HepG2 (cell line): ENCODE data around the gene SYT13. TPM values are rescaled to one million over a fixed set of nuclear protein-coding genes. Genes with fewer than 3 reads are reported as not detected.

Experiments
- ATAC-seq: fragments of 200-7000 bp; cut with Tn5 transposase; 3 replicates; pipeline ENCODE4 v1.9.1; 2020; ENCODE audit warnings: mild to moderate bottlenecking, moderate library complexity
- BruUV-seq: library from RNA; stranded (reverse); fragments of 400-500 nt; replicated peaks from 2 replicates; lab custom pipeline; 2021; lab: Mats Ljungman, UMichigan
- CTCF ChIA-PET: fragments of 300-600 bp; formaldehyde crosslinking; extraction: SDS; loops from one replicate; lab custom pipeline; 2021; ENCODE audit warnings: low total read pairs, inconsistent platforms, low intra/inter-chr PET ratio; lab: Yijun Ruan, JAX
- POLR2A ChIA-PET: fragments of 350-600 bp; sonication (Branson Sonifier 250); formaldehyde crosslinking; loops from one replicate; lab custom pipeline; 2020; ENCODE audit warnings: antibody characterized with exemption, inconsistent platforms; lab: Yijun Ruan, JAX
- DNase-seq: peaks from one replicate; pipeline ENCODE4 v3.0.0-alpha.2; 2015; ENCODE audit warnings: low spot score
- FAIRE-seq: peaks from 3 replicates; lab custom pipeline; 2011; peaks lifted over from hg19 to GRCh38; lab: Jason Lieb, UNC
- H2AFZ ChIP-seq: one replicate; pipeline ENCODE4 v1.6.1; 2011; ENCODE audit warnings: low read length, inconsistent platforms
- H3K27ac ChIP-seq: fragments of 300-600 bp; 3 replicates; pipeline ENCODE4 v1.8.0; 2011; ENCODE audit warnings: mixed run types, mild to moderate bottlenecking, mixed read lengths, low read length, inconsistent platforms; ENCODE audit not compliant: insufficient read depth; ENCODE audit errors: extremely low read length
- H3K27me3 ChIP-seq, 2 experiments: fragments of 200-600 bp in 1 of 2; 2 replicates in 1 of 2; 3 replicates in 1 of 2; pipeline versions ENCODE4 v1.6.0 to v1.8.0; 2011; ENCODE audit warnings: low read length in 2 of 2, mild to moderate bottlenecking in 2 of 2, moderate library complexity in 2 of 2, inconsistent platforms in 1 of 2; ENCODE audit not compliant: insufficient read depth in 2 of 2, control insufficient read depth in 1 of 2
- H3K36me3 ChIP-seq, 2 experiments: fragments of 200-600 bp in 1 of 2; replicated peaks in 1 of 2; 2 replicates in 1 of 2; 3 replicates in 1 of 2; pipeline versions ENCODE4 v1.5.1 to v1.8.0; 2011; ENCODE audit warnings: low read length in 2 of 2, inconsistent platforms in 1 of 2; ENCODE audit not compliant: insufficient read depth in 2 of 2, control insufficient read depth in 1 of 2
- H3K4me1 ChIP-seq: 2 replicates; pipeline ENCODE4 v1.5.1; 2012; ENCODE audit warnings: low read length, inconsistent platforms; ENCODE audit not compliant: insufficient read depth
- H3K4me2 ChIP-seq: 2 replicates; pipeline ENCODE4 v1.6.0; 2011; ENCODE audit warnings: low read depth, low read length, inconsistent platforms
- H3K4me3 ChIP-seq, 3 experiments: fragments of 200-600 bp in 1 of 3; sonication (generic), shearing (Covaris generic) in 1 of 3; replicated peaks in 1 of 3; 2 replicates each; pipeline ENCODE4 v1.5.1; 2011 to 2016; ENCODE audit warnings: low read length in 3 of 3, inconsistent platforms in 2 of 3, low read depth in 2 of 3, mild to moderate bottlenecking in 2 of 3, control low read depth in 1 of 3, mixed read lengths in 1 of 3; ENCODE audit not compliant: insufficient read depth in 1 of 3
- H3K79me2 ChIP-seq: one replicate; pipeline ENCODE4 v1.6.1; 2011; ENCODE audit warnings: low read length, inconsistent platforms; ENCODE audit not compliant: insufficient read depth
- H3K9ac ChIP-seq: 2 replicates; pipeline ENCODE4 v1.6.0; 2011; ENCODE audit warnings: mild to moderate bottlenecking, low read depth, low read length, inconsistent platforms; ENCODE audit not compliant: insufficient read depth
- H3K9me3 ChIP-seq: 2 replicates; pipeline ENCODE4 v1.5.1; 2012; ENCODE audit warnings: mild to moderate bottlenecking, low read length
- H4K20me1 ChIP-seq: 2 replicates; pipeline ENCODE4 v1.6.0; 2011; ENCODE audit warnings: inconsistent platforms, mild to moderate bottlenecking, low read length, moderate library complexity; ENCODE audit not compliant: insufficient read depth
- ARID5B ChIP-seq: IDR thresholded peaks from 2 replicates; pipeline ENCODE4 v1.4.0; 2020; ENCODE audit warnings: mild to moderate bottlenecking, missing genetic modification reagents
- CHCHD3 ChIP-seq: sonication (generic); formaldehyde crosslinking; IDR thresholded peaks from 2 replicates; pipeline ENCODE4 v1.8.0; 2022; ENCODE audit warnings: mild to moderate bottlenecking, missing genetic modification reagents, moderate library complexity
- KMT2B ChIP-seq: IDR thresholded peaks from 2 replicates; pipeline ENCODE4 v1.6.1; 2016; ENCODE audit warnings: missing genetic modification reagents, missing compliant biosample characterization
- NCOA5 ChIP-seq: sonication (generic); formaldehyde crosslinking; IDR thresholded peaks from 2 replicates; pipeline ENCODE4 v1.4.0; 2020; ENCODE audit warnings: missing genetic modification reagents
- NKX3-1 ChIP-seq: sonication (generic); formaldehyde crosslinking; IDR thresholded peaks from 2 replicates; pipeline ENCODE4 v1.5.0; 2020; ENCODE audit warnings: missing genetic modification reagents
- NONO ChIP-seq, 2 experiments: fragments of 450-650 bp in 1 of 2; sonication (generic) in 1 of 2; formaldehyde crosslinking in 1 of 2; IDR thresholded peaks in 1 of 2; conservative IDR thresholded peaks in 1 of 2; 2 replicates each; pipeline versions ENCODE4 v1.6.1 to v1.8.0; 2017 to 2022; ENCODE audit warnings: mild to moderate bottlenecking in 1 of 2, missing genetic modification reagents in 1 of 2, moderate library complexity in 1 of 2
- SIN3B ChIP-seq: fragments of 150-350 bp; IDR thresholded peaks from 2 replicates; pipeline ENCODE4 v1.6.1; 2014; ENCODE audit warnings: low read length
- SNAPC5 ChIP-seq: sonication (generic); formaldehyde crosslinking; IDR thresholded peaks from 2 replicates; pipeline ENCODE4 v1.8.1; 2023; ENCODE audit warnings: mild to moderate bottlenecking, missing genetic modification reagents, borderline replicate concordance
- TRIM24 ChIP-seq: sonication (generic); formaldehyde crosslinking; IDR thresholded peaks from 2 replicates; pipeline ENCODE4 v1.8.0; 2022; ENCODE audit warnings: mild to moderate bottlenecking, missing genetic modification reagents
- ZNF558 ChIP-seq: sonication (generic); formaldehyde crosslinking; IDR thresholded peaks from 2 replicates; pipeline ENCODE4 v1.9.0; 2022; ENCODE audit warnings: mild to moderate bottlenecking, missing genetic modification reagents, borderline replicate concordance
- ZZZ3 ChIP-seq: sonication (generic); formaldehyde crosslinking; IDR thresholded peaks from 2 replicates; pipeline ENCODE4 v1.4.0; 2020; ENCODE audit warnings: missing genetic modification reagents, mild to moderate bottlenecking, borderline replicate concordance
- WGBS: methylation state at CpG from one replicate; pipeline ENCODE4 v1.1.6; 2017; ENCODE audit warnings: low lambda C conversion rate; 5-methylcytosine and 5-hydroxymethylcytosine counted together
- in situ Hi-C: cut with HindIII; loops from 2 replicates; pipeline ENCODE4 v1.10.0; 2017; ENCODE audit warnings: low pct_unique_long_range_greater_than_20kb; ENCODE audit not compliant: extremely low pct_ligation_motif_present
- intact Hi-C: fragments of 100-400 bp; cut with micrococcal nuclease; formaldehyde crosslinking; loops from one replicate; pipeline ENCODE4 v1.10.0; 2022; ENCODE audit not compliant: unreplicated experiment
- polyA plus RNA-seq, 8 experiments: library from polyadenylated mRNA; depleted of rRNA in 3 of 8; stranded (reverse) in 7 of 8; unstranded in 1 of 8; fragments of >200 nt; fragmentation: Illumina TruSeq in 4 of 8; extraction: Trizol in 4 of 8; gene quantifications; 2 replicates each; pipeline versions ENCODE4 v1.2.1 to v1.2.3, GENCODE V29; 2011 to 2016; ENCODE audit warnings: low read depth in 4 of 8, missing spikeins in 1 of 8, mixed read lengths in 1 of 8; ENCODE audit not compliant: insufficient read depth in 1 of 8
- total RNA-seq, 5 experiments: library from RNA; depleted of rRNA; stranded (reverse); fragments of >200 nt; fragmentation: Illumina TruSeq; extraction: Trizol; gene quantifications; 2 replicates each; pipeline ENCODE4 v1.2.3, GENCODE V29; 2016; ENCODE audit warnings: low read depth in 1 of 5
- TF ChIP-seq, protein P1 (sequence below): sonication (generic); formaldehyde crosslinking; conservative IDR thresholded peaks from 2 replicates; pipeline ENCODE4 v1.8.0; 2022; ENCODE audit warnings: mild to moderate bottlenecking, moderate library complexity, missing genetic modification reagents

The SYT13 gene
- total and polyA plus RNA-seq, 2 of the 13 experiments (the other 11 are each of a cell fraction or from before 2014, with no cell fraction given) = 0.02 to 0.13 TPM

DNA sequence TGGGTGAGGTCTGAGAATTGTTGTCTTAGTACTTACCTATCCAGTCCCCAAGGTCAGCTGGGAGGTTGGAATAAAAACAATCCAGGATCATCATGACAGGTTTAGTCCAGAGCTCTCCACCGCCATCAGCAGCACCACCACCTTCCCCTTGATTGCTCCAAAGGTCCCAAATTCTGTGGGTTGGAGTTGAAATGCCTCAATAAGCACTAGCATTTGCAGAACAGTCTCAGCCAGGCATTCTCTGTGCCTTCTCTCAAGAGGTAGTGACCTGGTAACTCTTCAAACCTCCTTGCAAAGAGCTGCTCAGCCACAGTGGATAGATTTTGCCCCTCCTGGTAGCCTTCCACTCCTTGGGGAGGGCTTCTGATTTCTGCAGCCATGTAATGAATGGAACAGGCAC is 70.1 kb downstream of the SYT13 start:
- Histone ChIP-seq H3K4me1 (no peaks in the 10 kb centered on the region), H3K27ac (no peak overlapping the region), H3K9ac (no peak overlapping the region), H2AFZ (no peak overlapping the region), H3K9me3 (no peaks in the 10 kb centered on the region), H3K27me3 (no peaks in the 10 kb centered on the region), H3K4me3 (no peak overlapping the region), H4K20me1 (no peaks in the 10 kb centered on the region), H3K4me2 (no peak overlapping the region), H3K79me2 (no peaks in the 10 kb centered on the region), H3K36me3 (peaks cover 0 to 7% of the 10 kb centered on the region in 2 experiments; a peak in 4 of 5 replicates)
- in situ Hi-C loops (no loop called here), intact Hi-C loops (no loop called here)
- WGBS = 100% methylated on average over 1 of the region's 1 CpG
- ATAC-seq (no peak), DNase-seq (no peak), FAIRE-seq (no peak)
- no TSS peak for BruUV-seq
- no peak for TF ChIP-seq CHCHD3 (CRISPR knock-in tag)
- POLR2A ChIA-PET = no interaction called here
- CTCF ChIA-PET = no interaction called here

DNA sequence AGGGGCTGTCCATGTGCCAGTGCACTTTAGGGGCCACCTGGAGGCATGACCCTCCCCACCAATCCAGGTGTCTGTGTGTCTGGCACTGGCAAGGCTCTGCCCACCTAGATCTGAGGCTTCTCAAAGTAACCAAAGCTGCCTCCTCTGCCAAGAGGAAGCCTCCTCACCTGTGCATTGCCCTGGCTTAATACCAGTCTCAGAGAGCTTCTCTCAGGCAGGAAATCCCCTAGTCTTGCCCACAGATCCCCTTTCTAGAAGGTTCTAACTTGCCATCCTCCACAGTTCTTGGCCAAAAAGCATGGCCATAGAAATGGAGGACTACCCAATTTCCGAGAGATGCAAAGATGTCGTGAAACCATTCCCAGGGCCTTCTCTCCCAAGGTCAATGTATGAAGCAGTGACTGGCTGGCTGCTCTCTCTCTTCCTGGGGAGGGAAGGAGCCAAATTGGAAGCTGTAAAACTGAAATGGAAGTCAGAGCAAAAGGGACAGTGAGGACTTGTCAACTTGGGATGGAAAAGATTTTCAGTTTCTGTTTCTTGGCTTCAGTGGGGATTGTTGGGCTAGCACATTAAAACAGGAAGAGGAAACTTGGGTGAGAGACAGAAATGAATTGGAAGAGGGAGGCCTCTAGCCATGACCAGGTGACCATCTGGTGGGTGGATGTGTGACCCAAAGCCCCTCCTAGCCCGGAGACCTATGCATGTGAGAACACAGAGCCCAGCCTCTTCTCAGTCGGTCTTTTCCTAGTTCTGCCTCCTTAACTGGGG is 70.9 kb downstream of the SYT13 start:
- intact Hi-C loops = no loop called here
- H4K20me1 ChIP-seq = no peaks in the 10 kb centered on the region
- ChIA-PET CTCF (no interaction called here), POLR2A (no interaction called here)
- in situ Hi-C loops = no loop called here
- FAIRE-seq (no peak), ATAC-seq (no peak), DNase-seq (no peak)
- no peak overlapping the region for H2AFZ ChIP-seq
- H3K79me2 ChIP-seq = no peaks in the 10 kb centered on the region
- H3K9ac ChIP-seq = no peak overlapping the region
- H3K4me3 ChIP-seq = no peak overlapping the region
- H3K9me3 ChIP-seq = no peaks in the 10 kb centered on the region
- H3K27me3 ChIP-seq = no peaks in the 10 kb centered on the region
- no peaks in the 10 kb centered on the region for H3K4me1 ChIP-seq
- BruUV-seq = no TSS peak
- peaks cover 0 to 7% of the 10 kb centered on the region in 2 experiments; a peak in 4 of 5 replicates for H3K36me3 ChIP-seq
- H3K27ac ChIP-seq = no peak overlapping the region
- H3K4me2 ChIP-seq = no peak overlapping the region
- 90% methylated on average over 4 of the region's 4 CpGs for WGBS
- TF ChIP-seq ZZZ3 (CRISPR knock-in tag) (no peak), ZNF558 (no peak), NCOA5 (CRISPR knock-in tag) (no peak), SNAPC5 (no peak), TRIM24 (CRISPR knock-in tag) (no peak), ARID5B (CRISPR knock-in tag) (no peak), NKX3-1 (CRISPR knock-in tag) (no peak), KMT2B (CRISPR knock-in tag) (no peak), NONO (IDR thresholded peaks at IDR 0.05) (no peak), NONO (CRISPR knock-in tag; conservative IDR thresholded peaks at IDR 0.05) (no peak), SIN3B (no peak)
- TF ChIP-seq, protein P1, sequence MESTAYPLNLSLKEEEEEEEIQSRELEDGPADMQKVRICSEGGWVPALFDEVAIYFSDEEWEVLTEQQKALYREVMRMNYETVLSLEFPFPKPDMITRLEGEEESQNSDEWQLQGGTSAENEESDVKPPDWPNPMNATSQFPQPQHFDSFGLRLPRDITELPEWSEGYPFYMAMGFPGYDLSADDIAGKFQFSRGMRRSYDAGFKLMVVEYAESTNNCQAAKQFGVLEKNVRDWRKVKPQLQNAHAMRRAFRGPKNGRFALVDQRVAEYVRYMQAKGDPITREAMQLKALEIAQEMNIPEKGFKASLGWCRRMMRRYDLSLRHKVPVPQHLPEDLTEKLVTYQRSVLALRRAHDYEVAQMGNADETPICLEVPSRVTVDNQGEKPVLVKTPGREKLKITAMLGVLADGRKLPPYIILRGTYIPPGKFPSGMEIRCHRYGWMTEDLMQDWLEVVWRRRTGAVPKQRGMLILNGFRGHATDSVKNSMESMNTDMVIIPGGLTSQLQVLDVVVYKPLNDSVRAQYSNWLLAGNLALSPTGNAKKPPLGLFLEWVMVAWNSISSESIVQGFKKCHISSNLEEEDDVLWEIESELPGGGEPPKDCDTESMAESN (CRISPR knock-in tag) = no peak
